ENCODE data around the gene PPP2R2C. TPM values are rescaled to one million over a fixed set of nuclear protein-coding genes. Genes with fewer than 3 reads are reported as not detected.

The PPP2R2C gene
- total RNA-seq, 2 donors from 2014 or later: not detected

DNA sequence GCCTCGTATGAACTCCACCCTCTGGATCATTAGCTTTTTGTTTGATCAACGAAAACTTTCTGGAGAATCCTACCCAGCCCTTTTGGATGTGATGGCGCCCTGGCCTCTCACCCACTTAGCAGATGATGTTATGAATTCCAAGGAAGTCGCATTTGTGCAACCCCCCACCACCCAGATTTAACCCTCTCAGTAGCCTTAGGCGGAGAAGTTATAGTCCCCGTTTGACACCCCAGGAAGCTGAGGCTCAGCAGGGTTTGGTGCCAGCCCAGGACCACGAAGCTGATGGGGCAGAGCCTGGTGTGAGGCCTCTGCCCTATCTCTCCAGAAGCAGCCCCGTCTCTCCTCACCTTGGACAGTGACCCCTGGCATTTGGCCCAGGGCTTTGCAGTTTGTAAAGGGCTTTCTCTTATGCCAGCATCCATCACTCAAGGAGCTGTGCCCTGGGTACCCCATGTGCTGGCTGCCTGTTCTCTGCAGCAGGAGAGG is 201.7 kb downstream of the PPP2R2C start:
- Mint-ChIP-seq H3K4me1 (no peaks in the 10 kb centered on the region), H3K9me3 (no peaks in the 10 kb centered on the region), H3K36me3 (ENCODE audit: low read depth) (no peaks in the 10 kb centered on the region), H3K4me3 (peak overlapping the region; percentile 67), H3K27ac (peak overlapping the region; percentile 50), H3K27me3 (no peaks in the 10 kb centered on the region)
- ATAC-seq (replicated peaks): no peak

Other genes with a start within 250 kb of the PPP2R2C start
- gene WFS1, start 202.8 kb downstream of the PPP2R2C start, total RNA-seq: 1 to 10 TPM; 1.1 to 2.6 TPM
- 10 to 100 TPM; 19.5 to 20.3 TPM for gene MAN2B2, start 102.6 kb upstream of the PPP2R2C start, total RNA-seq
- gene MRFAP1, start 168.1 kb upstream of the PPP2R2C start, total RNA-seq: 10 to 100 TPM; 86.7 to 96.7 TPM
- gene S100P, start 221.3 kb upstream of the PPP2R2C start, total RNA-seq: 1 to 10 TPM in 1 of 2 donors, under 1 TPM in 1; 0.87 to 2.5 TPM
- gene MRFAP1L1, start 237.3 kb upstream of the PPP2R2C start, total RNA-seq: 10 to 100 TPM; 35.8 to 53.6 TPM
- gene BLOC1S4, start 243.6 kb upstream of the PPP2R2C start, total RNA-seq: 10 to 100 TPM; 15.9 to 17.7 TPM

Data from activated T-helper 17 cell treated with anti-CD3 and anti-CD28 coated beads, Interleukin-2, amount 50 U/mL, for 72 hours (primary cell).